ENCODE data around the gene UNC119B. TPM values are rescaled to one million over a fixed set of nuclear protein-coding genes. Genes with fewer than 3 reads are reported as not detected.
A peak's percentile ranks its signal among the peaks of the same experiment; 100 is the strongest.

UNC119B gene
- total RNA-seq, 1 experiment from 2014 or later = 51.5 TPM

DNA sequence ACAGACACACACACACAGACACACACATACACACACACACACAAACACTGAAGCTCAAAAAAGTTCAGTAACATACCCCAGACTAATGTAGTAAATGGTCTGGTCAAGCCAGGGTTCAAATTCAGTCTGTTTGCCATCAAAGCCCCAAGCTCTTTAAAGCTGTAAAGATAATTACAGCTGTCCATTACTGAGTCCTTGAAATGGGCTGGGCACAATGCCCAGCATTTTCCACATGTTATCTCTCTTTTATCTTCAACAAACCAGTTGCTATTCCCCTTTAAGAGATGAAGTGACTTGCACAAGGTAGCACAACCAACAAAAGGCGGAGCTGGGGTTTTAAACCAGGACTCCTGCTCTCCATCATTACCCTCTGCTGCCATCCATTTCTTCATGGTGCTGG, 7.6 kb upstream of the UNC119B start:
- no peak overlapping the region for H3K4me2 ChIP-seq (ENCODE audit: insufficient read depth, insufficient read length, low read length)

More for the DNA sequence above, 7.6 kb upstream of the UNC119B start:
- H3T11ph ChIP-seq (ENCODE audit: low read length) = no peak overlapping the region
- H3K4me1 ChIP-seq (ENCODE audit: insufficient read depth, low read length) = no peaks in the 10 kb centered on the region
- H3K9me3 ChIP-seq (ENCODE audit: control insufficient read depth, low read depth, low read length) = no peaks in the 10 kb centered on the region
- no peak overlapping the region for H3K4ac ChIP-seq (ENCODE audit: low read depth, low read length)
- H2BK12ac ChIP-seq (ENCODE audit: insufficient read length, low read depth, low read length) = no peak overlapping the region
- H3K23me2 ChIP-seq (ENCODE audit: insufficient read length, low read depth, low read length, poor library complexity, severe bottlenecking) = no peaks in the 10 kb centered on the region
- no peak overlapping the region for H3K4me3 Mint-ChIP-seq
- H4K91ac ChIP-seq (ENCODE audit: insufficient read length, low read depth, low read length) = no peak overlapping the region
- no peak overlapping the region for H2BK15ac ChIP-seq (ENCODE audit: low read depth, low read length)
- no peaks in the 10 kb centered on the region for H3K27me3 Mint-ChIP-seq (ENCODE audit: low read depth)
- no peak overlapping the region for H4K5ac ChIP-seq (ENCODE audit: insufficient read length, low read depth, low read length)
- H3K18ac ChIP-seq (ENCODE audit: insufficient read length, low read depth, low read length) = no peak overlapping the region
- no peak overlapping the region for H3K27ac ChIP-seq (ENCODE audit: insufficient read length, low read depth, low read length)
- H3K79me2 ChIP-seq (ENCODE audit: insufficient read depth, low read length) = no peaks in the 10 kb centered on the region
- TF ChIP-seq CTCF (conservative IDR thresholded peaks at IDR 0.05) = no peak
- no peak overlapping the region for H3K56ac ChIP-seq (ENCODE audit: insufficient read length, low read depth, low read length)
- H2BK120ac ChIP-seq (ENCODE audit: low read depth, low read length, poor library complexity, severe bottlenecking) = no peak overlapping the region
- H3K36me3 Mint-ChIP-seq (ENCODE audit: insufficient read depth in 1 of 3, low read depth in 3 of 3) = peaks cover 25 to 52% (median 45%) of the 10 kb centered on the region in 3 experiments; a peak in 6 of 7 replicates
- H4K8ac ChIP-seq (replicated peaks; ENCODE audit: insufficient read length, low read depth, low read length) = no peak overlapping the region
- no peak overlapping the region for H3K9ac ChIP-seq (ENCODE audit: extremely low read depth, insufficient read length, low read length)
- H4K20me1 ChIP-seq (ENCODE audit: control insufficient read depth, insufficient read depth, insufficient read length) = no peaks in the 10 kb centered on the region
- no peak overlapping the region for H2AK5ac ChIP-seq (ENCODE audit: insufficient read length, low read length)
- no peak overlapping the region for H2BK5ac ChIP-seq (ENCODE audit: insufficient read length, low read length)
- H3K27me3 ChIP-seq (ENCODE audit: insufficient read depth, low read length) = no peaks in the 10 kb centered on the region
- H3K9me3 Mint-ChIP-seq = no peaks in the 10 kb centered on the region
- no peak overlapping the region for H2AFZ ChIP-seq (ENCODE audit: low read length)
- peak overlapping the region in 1 of 3 experiments; percentile 5; a peak in 1 of 7 replicates for H3K27ac Mint-ChIP-seq
- no peak overlapping the region for H2BK20ac ChIP-seq (ENCODE audit: low read depth, low read length, poor library complexity, severe bottlenecking)
- no peak for DNase-seq
- H3K23ac ChIP-seq (ENCODE audit: insufficient read length, low read depth, low read length) = no peak overlapping the region
- H3K4me1 Mint-ChIP-seq = no peaks in the 10 kb centered on the region
- no peak overlapping the region for H3K14ac ChIP-seq (ENCODE audit: insufficient read depth, low read length)
- WGBS (ENCODE audit: extremely low coverage, insufficient read length, low lambda C conversion rate) = no CpG with 5 or more reads among the region's 1 CpG
- H3K79me1 ChIP-seq (ENCODE audit: insufficient read depth, low read depth, low read length, poor library complexity, severe bottlenecking) = no peaks in the 10 kb centered on the region
